Panc1 (cell line): ENCODE data around the gene GFY.

Experiments used
- CTCF ChIP-seq: fragments of 450-650 bp; IDR thresholded peaks from 2 replicates; pipeline ENCODE4 v1.5.1; 2017; ENCODE audit warnings: mild to moderate bottlenecking
- POLR2AphosphoS5 ChIP-seq: IDR thresholded peaks from 2 replicates; pipeline ENCODE4 v1.6.1; 2012; ENCODE audit warnings: mild to moderate bottlenecking, low read depth, low read length, moderate library complexity
- REST ChIP-seq, 2 experiments: IDR thresholded peaks; 2 replicates each; pipeline ENCODE4 v1.6.1; 2011 to 2012; ENCODE audit warnings: low read depth in 2 of 2, control low read depth in 1 of 2, low read length in 1 of 2, mild to moderate bottlenecking in 1 of 2, moderate library complexity in 1 of 2; ENCODE audit not compliant: insufficient read depth in 1 of 2

DNA sequence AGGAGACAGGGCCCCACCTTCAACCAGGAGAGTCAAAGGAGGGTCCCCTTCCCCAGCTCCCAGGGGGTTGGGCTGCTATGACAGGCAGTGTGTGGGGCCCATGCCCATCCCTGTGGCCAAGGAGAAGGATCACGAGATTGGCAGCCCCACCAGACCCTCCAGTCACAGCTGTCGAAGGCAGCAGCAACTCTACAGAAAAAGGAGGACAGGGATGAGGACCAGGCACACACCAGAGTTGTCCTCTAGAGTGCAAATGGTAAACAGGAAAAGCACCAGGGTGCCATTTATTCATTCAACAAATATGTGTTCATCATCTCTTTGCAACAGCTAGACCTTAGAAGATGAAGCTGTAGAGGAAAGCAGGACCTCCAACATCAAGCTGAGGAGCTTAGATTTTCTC lies 6.0 kb upstream of the GFY start:
- TF ChIP-seq CTCF (no peak), POLR2AphosphoS5 (no peak), REST (IDR thresholded peaks at IDR 0.05; ENCODE audit: insufficient read depth in 1 of 2, low read depth in 2 of 2, low read length in 1 of 2) (no peak)
